Fibroblast of villous mesenchyme (primary cell): Measurements from ENCODE around the gene VPS39. TPM values are rescaled to one million over a fixed set of nuclear protein-coding genes. Genes with fewer than 3 reads are reported as not detected.

Source experiments
- DNase-seq: peaks from one replicate; pipeline ENCODE4 v3.0.0-alpha.2; 2010; ENCODE audit warnings: low read depth
- H3K4me3 ChIP-seq: 2 replicates; pipeline ENCODE4 v1.5.1; 2011; ENCODE audit warnings: low read depth, mild to moderate bottlenecking, low read length
- total RNA-seq: library from RNA; depleted of rRNA; stranded (reverse); fragments of >200 nt; gene quantifications from 2 replicates; pipeline ENCODE4 v1.2.3, GENCODE V29; 2012
- TF ChIP-seq, protein P1 (sequence below): IDR thresholded peaks from 2 replicates; pipeline ENCODE4 v1.5.1; 2012; ENCODE audit warnings: low read depth, mild to moderate bottlenecking, low read length; ENCODE audit not compliant: insufficient read depth

VPS39 gene
- total RNA-seq, 1 donor, result 70.4 TPM

- H3K4me3 ChIP-seq, result no peak overlapping the region
- TF ChIP-seq, protein P1, sequence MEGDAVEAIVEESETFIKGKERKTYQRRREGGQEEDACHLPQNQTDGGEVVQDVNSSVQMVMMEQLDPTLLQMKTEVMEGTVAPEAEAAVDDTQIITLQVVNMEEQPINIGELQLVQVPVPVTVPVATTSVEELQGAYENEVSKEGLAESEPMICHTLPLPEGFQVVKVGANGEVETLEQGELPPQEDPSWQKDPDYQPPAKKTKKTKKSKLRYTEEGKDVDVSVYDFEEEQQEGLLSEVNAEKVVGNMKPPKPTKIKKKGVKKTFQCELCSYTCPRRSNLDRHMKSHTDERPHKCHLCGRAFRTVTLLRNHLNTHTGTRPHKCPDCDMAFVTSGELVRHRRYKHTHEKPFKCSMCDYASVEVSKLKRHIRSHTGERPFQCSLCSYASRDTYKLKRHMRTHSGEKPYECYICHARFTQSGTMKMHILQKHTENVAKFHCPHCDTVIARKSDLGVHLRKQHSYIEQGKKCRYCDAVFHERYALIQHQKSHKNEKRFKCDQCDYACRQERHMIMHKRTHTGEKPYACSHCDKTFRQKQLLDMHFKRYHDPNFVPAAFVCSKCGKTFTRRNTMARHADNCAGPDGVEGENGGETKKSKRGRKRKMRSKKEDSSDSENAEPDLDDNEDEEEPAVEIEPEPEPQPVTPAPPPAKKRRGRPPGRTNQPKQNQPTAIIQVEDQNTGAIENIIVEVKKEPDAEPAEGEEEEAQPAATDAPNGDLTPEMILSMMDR, result no peak
- no peak for DNase-seq
These were observed 60.7 kb downstream of the VPS39 start for GRCh38 chr15:42147431-42147735.

DNA sequence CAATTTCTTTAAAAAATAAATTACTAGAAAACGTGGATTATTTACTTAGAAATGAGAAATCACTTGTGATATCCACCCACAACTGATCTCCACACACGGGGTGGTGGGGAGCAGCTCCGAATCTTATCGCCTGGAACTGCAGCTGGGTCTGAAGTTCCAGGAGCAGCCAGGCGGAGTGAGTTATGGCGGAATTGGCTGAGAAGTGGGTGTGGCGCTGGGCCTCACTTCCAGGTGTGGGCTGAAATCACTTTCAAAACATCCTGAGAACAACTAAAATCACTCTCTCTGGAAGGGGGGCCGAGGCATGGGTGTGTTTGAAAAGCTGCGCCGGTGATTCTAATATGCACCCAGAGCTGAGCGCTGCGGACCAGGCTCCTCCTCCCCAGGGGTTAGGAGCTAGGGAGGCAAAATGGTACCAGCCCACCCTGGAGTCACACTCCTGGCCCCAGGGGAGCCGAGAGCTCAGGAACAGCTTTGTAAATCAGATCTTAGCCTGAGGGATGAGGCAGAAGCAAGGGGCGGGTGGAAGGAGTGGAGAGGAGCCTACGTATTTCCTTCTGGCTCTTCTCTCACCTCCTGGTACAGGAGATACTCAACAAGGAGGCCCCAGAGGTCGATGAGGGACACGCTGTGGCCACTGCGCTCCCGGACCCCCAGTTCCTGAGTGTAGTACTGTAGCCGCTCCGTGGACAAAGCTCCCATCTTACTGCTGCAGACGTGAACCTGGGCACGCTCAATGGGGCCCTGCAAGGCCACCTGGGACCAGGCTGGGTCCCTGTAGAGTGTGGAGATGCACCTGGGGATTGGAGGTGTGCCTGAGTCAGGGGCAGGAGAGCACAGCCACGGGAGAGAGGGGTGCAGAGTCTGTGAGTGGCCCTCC is 61.3 kb downstream of the VPS39 start:
- TF ChIP-seq, protein P1, result no peak
- no peak overlapping the region for H3K4me3 ChIP-seq
- DNase-seq, result no peak

DNA sequence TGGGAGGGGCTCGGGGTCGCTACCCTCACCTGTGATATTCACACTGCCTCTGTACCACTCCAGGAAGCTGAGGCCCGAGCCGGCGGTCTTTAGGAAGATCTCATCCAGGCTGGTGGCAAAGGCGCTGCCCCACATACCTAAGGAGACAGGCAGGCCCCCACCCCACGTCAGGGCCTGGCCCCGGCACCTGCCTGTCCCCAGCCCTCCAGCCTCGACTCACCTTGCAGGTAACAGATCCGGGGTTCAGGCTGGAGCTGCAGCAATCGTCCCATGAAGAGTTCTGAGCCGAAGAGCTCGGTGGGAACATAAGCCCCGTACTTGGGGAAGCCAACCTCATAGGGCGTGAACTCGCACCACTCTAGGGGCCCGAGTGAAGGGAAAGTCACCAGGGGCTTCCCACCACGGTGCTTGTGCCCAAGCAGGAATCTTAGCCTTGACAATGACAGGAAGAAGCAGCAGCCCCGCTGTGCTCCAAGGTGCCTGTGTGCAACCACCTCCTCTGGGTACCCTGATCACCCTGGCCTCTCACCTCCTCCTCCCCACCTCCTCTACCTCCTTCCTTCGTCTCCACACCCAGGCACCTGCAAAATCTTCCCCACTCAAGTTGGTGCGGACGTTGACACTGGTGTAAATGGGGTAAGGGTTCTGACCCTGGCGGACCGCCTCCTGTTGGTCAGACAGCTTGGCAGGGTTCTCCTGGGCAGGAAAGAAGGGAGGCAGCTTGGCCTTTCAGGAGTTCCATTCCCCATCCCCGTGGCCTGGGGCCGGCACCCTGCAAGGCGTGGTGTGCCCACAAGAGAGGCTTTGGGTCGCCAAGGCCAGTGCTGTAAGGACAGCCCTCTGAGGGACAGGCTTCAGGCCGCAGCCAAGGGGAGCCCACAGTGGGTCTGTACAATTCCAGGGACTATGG is 62.3 kb downstream of the VPS39 start:
- TF ChIP-seq, protein P1, result no peak
- H3K4me3 ChIP-seq, result no peak overlapping the region
- no peak for DNase-seq

GRCh38 chr15:42144841-42145375 is 63.2 kb downstream of the VPS39 start:
- TF ChIP-seq, protein P1, result no peak
- no peak for DNase-seq
- H3K4me3 ChIP-seq, result no peak overlapping the region

- no peak overlapping the region for H3K4me3 ChIP-seq
- TF ChIP-seq, protein P1, result no peak
- no peak for DNase-seq
These were observed 64.1 kb downstream of the VPS39 start for GRCh38 chr15:42143866-42144625.

- H3K4me3 ChIP-seq, result no peak overlapping the region
- no peak for DNase-seq
- TF ChIP-seq, protein P1, result no peak
These were observed 64.7 kb downstream of the VPS39 start for GRCh38 chr15:42143356-42143755.
